Skeletal muscle satellite cell (primary cell): ENCODE measurements around the gene TRMT13. TPM values are rescaled to one million over a fixed set of nuclear protein-coding genes. Genes with fewer than 3 reads are reported as not detected.

Experiments used
- H3K27me3 ChIP-seq: 2 replicates; pipeline ENCODE4 v1.7.0; 2013; ENCODE audit warnings: low read length; ENCODE audit not compliant: control insufficient read depth, insufficient read depth
- H3K36me3 ChIP-seq: 2 replicates; pipeline ENCODE4 v1.7.0; 2013; ENCODE audit warnings: mild to moderate bottlenecking, control low read depth, low read length; ENCODE audit not compliant: insufficient read depth
- H3K4me1 ChIP-seq: 2 replicates; pipeline ENCODE4 v1.7.0; 2013; ENCODE audit warnings: low read length; ENCODE audit not compliant: control insufficient read depth, insufficient read depth
- H3K4me2 ChIP-seq: 2 replicates; pipeline ENCODE4 v1.7.0; 2013; ENCODE audit warnings: mild to moderate bottlenecking, low read length
- H3K4me3 ChIP-seq: 2 replicates; pipeline ENCODE4 v1.7.0; 2013; ENCODE audit warnings: low read length
- H3K9ac ChIP-seq: 2 replicates; pipeline ENCODE4 v1.7.0; 2013; ENCODE audit warnings: mild to moderate bottlenecking, low read depth, low read length, moderate library complexity
- H3K9me3 ChIP-seq: replicated peaks from 2 replicates; pipeline ENCODE4 v1.7.0; 2013; ENCODE audit warnings: mild to moderate bottlenecking, control low read depth, low read length
- total RNA-seq: library from RNA; depleted of rRNA; stranded (reverse); fragments of >200 nt; gene quantifications from 2 replicates; pipeline ENCODE4 v1.2.3, GENCODE V29; 2012; rRNA removed

TRMT13 gene
- 10.9 and 15.3 TPM in 2 replicates for total RNA-seq

GRCh38 chr1:100132566-100133477 is at the start of gene TRMT13, which contains the start of gene SASS6:
Gene TRMT13 (plus strand): TSS chr1:100133163. CDS start chr1:100133169, 6 bp downstream.
Gene SASS6 (minus strand): TSS chr1:100132930. CDS start chr1:100132814, 116 bp downstream.
- Histone ChIP-seq H3K4me3 (peak within 1 kb of the TSS; percentile 100), H3K9me3 (no peaks in the 10 kb centered on the region), H3K9ac (peak within 1 kb of the TSS; percentile 87), H3K27me3 (no peaks in the 10 kb centered on the region), H3K4me1 (peaks cover 21% of the 10 kb centered on the region), H3K4me2 (peak within 1 kb of the TSS; percentile 96), H3K36me3 (peaks cover 9% of the 10 kb centered on the region)

GRCh38 chr1:100087396-100087795 is 45.6 kb upstream of the TRMT13 start:
- Histone ChIP-seq H3K36me3 (peaks cover 8% of the 10 kb centered on the region), H3K9ac (no peak overlapping the region), H3K4me2 (no peak overlapping the region), H3K4me1 (no peaks in the 10 kb centered on the region), H3K4me3 (no peak overlapping the region), H3K27me3 (no peaks in the 10 kb centered on the region), H3K9me3 (no peaks in the 10 kb centered on the region)

GRCh38 chr1:100089082-100089481 is 43.9 kb upstream of the TRMT13 start:
- no peak overlapping the region for H3K9ac ChIP-seq
- no peaks in the 10 kb centered on the region for H3K4me1 ChIP-seq
- H3K4me3 ChIP-seq: no peak overlapping the region
- H3K4me2 ChIP-seq: no peak overlapping the region
- H3K9me3 ChIP-seq: no peaks in the 10 kb centered on the region
- H3K36me3 ChIP-seq: peaks cover 8% of the 10 kb centered on the region
- no peaks in the 10 kb centered on the region for H3K27me3 ChIP-seq

- H3K4me3 ChIP-seq: no peak overlapping the region
- H3K27me3 ChIP-seq: no peaks in the 10 kb centered on the region
- H3K4me2 ChIP-seq: no peak overlapping the region
Observed at GRCh38 chr1:100090471-100090870, 42.5 kb upstream of the TRMT13 start.

GRCh38 chr1:100100202-100100601 is 32.8 kb upstream of the TRMT13 start:
- H3K36me3 ChIP-seq: no peaks in the 10 kb centered on the region
- H3K4me1 ChIP-seq: no peaks in the 10 kb centered on the region
- no peaks in the 10 kb centered on the region for H3K9me3 ChIP-seq
- no peaks in the 10 kb centered on the region for H3K27me3 ChIP-seq
- no peak overlapping the region for H3K4me3 ChIP-seq
- H3K9ac ChIP-seq: no peak overlapping the region
- no peak overlapping the region for H3K4me2 ChIP-seq

More at GRCh38 chr1:100090471-100090870, 42.5 kb upstream of the TRMT13 start:
- Histone ChIP-seq H3K9me3 (no peaks in the 10 kb centered on the region), H3K9ac (no peak overlapping the region), H3K4me1 (no peaks in the 10 kb centered on the region), H3K36me3 (peaks cover 8% of the 10 kb centered on the region)

- Histone ChIP-seq H3K9me3 (no peaks in the 10 kb centered on the region), H3K4me2 (no peak overlapping the region), H3K9ac (no peak overlapping the region), H3K36me3 (peaks cover 2% of the 10 kb centered on the region), H3K4me1 (no peaks in the 10 kb centered on the region), H3K27me3 (no peaks in the 10 kb centered on the region), H3K4me3 (no peak overlapping the region)
Observed at GRCh38 chr1:100101564-100101963, 31.4 kb upstream of the TRMT13 start.

GRCh38 chr1:100107696-100108095 is 25.3 kb upstream of the TRMT13 start:
- peaks cover 10% of the 10 kb centered on the region for H3K36me3 ChIP-seq
- no peak overlapping the region for H3K9ac ChIP-seq

GRCh38 chr1:100109554-100110066 is 23.4 kb upstream of the TRMT13 start:
- no peaks in the 10 kb centered on the region for H3K9me3 ChIP-seq
- H3K9ac ChIP-seq: no peak overlapping the region
- H3K4me3 ChIP-seq: no peak overlapping the region
- H3K4me1 ChIP-seq: peaks cover 5% of the 10 kb centered on the region
- H3K4me2 ChIP-seq: no peak overlapping the region
- peaks cover 10% of the 10 kb centered on the region for H3K36me3 ChIP-seq
- no peaks in the 10 kb centered on the region for H3K27me3 ChIP-seq

More at GRCh38 chr1:100107696-100108095, 25.3 kb upstream of the TRMT13 start:
- no peaks in the 10 kb centered on the region for H3K27me3 ChIP-seq
- no peak overlapping the region for H3K4me2 ChIP-seq
- H3K4me1 ChIP-seq: peaks cover 5% of the 10 kb centered on the region
- H3K4me3 ChIP-seq: no peak overlapping the region
- H3K9me3 ChIP-seq: no peaks in the 10 kb centered on the region

- Histone ChIP-seq H3K36me3 (peaks cover 5% of the 10 kb centered on the region), H3K9me3 (no peaks in the 10 kb centered on the region), H3K4me1 (no peaks in the 10 kb centered on the region), H3K9ac (no peak overlapping the region), H3K4me2 (no peak overlapping the region), H3K4me3 (no peak overlapping the region), H3K27me3 (no peaks in the 10 kb centered on the region)
Observed at GRCh38 chr1:100115524-100115923, 17.4 kb upstream of the TRMT13 start.

GRCh38 chr1:100122177-100122576 is 10.8 kb upstream of the TRMT13 start:
- H3K4me3 ChIP-seq: no peak overlapping the region
- H3K4me2 ChIP-seq: no peak overlapping the region
- no peaks in the 10 kb centered on the region for H3K9me3 ChIP-seq
- no peak overlapping the region for H3K9ac ChIP-seq
- no peaks in the 10 kb centered on the region for H3K27me3 ChIP-seq
- no peaks in the 10 kb centered on the region for H3K4me1 ChIP-seq
- peaks cover 5% of the 10 kb centered on the region for H3K36me3 ChIP-seq

- Histone ChIP-seq H3K9ac (no peak overlapping the region), H3K4me2 (no peak overlapping the region), H3K4me3 (no peak overlapping the region), H3K27me3 (no peaks in the 10 kb centered on the region), H3K36me3 (no peaks in the 10 kb centered on the region), H3K9me3 (no peaks in the 10 kb centered on the region), H3K4me1 (peaks cover 11% of the 10 kb centered on the region)
Observed at GRCh38 chr1:100127226-100127625, 5.7 kb upstream of the TRMT13 start.
